SK-N-SH treated with all-trans-retinoic acid at 6 μM for 48 hours (cell line): ENCODE data around the gene ZCCHC24.

Experiments
- ATAC-seq: fragments of 200-7000 bp; cut with Tn5 transposase; 3 replicates; pipeline ENCODE4 v1.9.1; 2020; ENCODE audit warnings: mild to moderate bottlenecking, moderate library complexity
- ARNTL ChIP-seq: fragments of 450-650 bp; formaldehyde crosslinking; IDR thresholded peaks from 2 replicates; pipeline ENCODE4 v1.5.0; 2020; ENCODE audit warnings: low read depth, mild to moderate bottlenecking, moderate library complexity, borderline replicate concordance
- BACH2 ChIP-seq: fragments of 250-450 bp; sonication (Bioruptor Pico); IDR thresholded peaks from 2 replicates; pipeline ENCODE4 v1.9.0; 2021; ENCODE audit warnings: mild to moderate bottlenecking, borderline replicate concordance
- CSDC2 ChIP-seq: fragments of 250-450 bp; sonication (Bioruptor Pico); IDR thresholded peaks from 2 replicates; pipeline ENCODE4 v1.5.0; 2020; ENCODE audit warnings: mild to moderate bottlenecking, moderate library complexity
- ESRRG ChIP-seq: fragments of 250-450 bp; sonication (Bioruptor Pico); IDR thresholded peaks from 2 replicates; pipeline ENCODE4 v1.6.1; 2021; ENCODE audit warnings: mild to moderate bottlenecking
- GLIS3 ChIP-seq: fragments of 250-450 bp; sonication (Bioruptor Pico); IDR thresholded peaks from 2 replicates; pipeline ENCODE4 v1.5.0; 2020; ENCODE audit warnings: mild to moderate bottlenecking, moderate library complexity
- ISL1 ChIP-seq: fragments of 250-450 bp; sonication (Bioruptor Pico); IDR thresholded peaks from 2 replicates; pipeline ENCODE4 v2.1.2; 2022; ENCODE audit warnings: mild to moderate bottlenecking, moderate library complexity
- OSR1 ChIP-seq: fragments of 250-450 bp; sonication (Bioruptor Pico); IDR thresholded peaks from 2 replicates; pipeline ENCODE4 v1.8.0; 2022; ENCODE audit warnings: moderate library complexity, mild to moderate bottlenecking, inconsistent platforms
- PPARA ChIP-seq: fragments of 250-450 bp; sonication (Bioruptor Pico); IDR thresholded peaks from 2 replicates; pipeline ENCODE4 v1.5.0; 2020; ENCODE audit warnings: mild to moderate bottlenecking, borderline replicate concordance
- RARB ChIP-seq: fragments of 250-450 bp; sonication (Bioruptor Pico); IDR thresholded peaks from 2 replicates; pipeline ENCODE4 v1.8.0; 2021; ENCODE audit warnings: mild to moderate bottlenecking, moderate library complexity
- SNAI2 ChIP-seq: fragments of 250-450 bp; sonication (Bioruptor Pico); IDR thresholded peaks from 2 replicates; pipeline ENCODE4 v1.5.0; 2020; ENCODE audit warnings: mild to moderate bottlenecking, moderate library complexity
- TCF4 ChIP-seq: fragments of 250-450 bp; sonication (Bioruptor Pico); IDR thresholded peaks from 2 replicates; pipeline ENCODE4 v1.8.0; 2021; ENCODE audit warnings: mild to moderate bottlenecking, moderate library complexity, borderline replicate concordance
- TOX ChIP-seq: fragments of 250-450 bp; sonication (Bioruptor Pico); IDR thresholded peaks from 2 replicates; pipeline ENCODE4 v1.8.0; 2021; ENCODE audit warnings: mild to moderate bottlenecking, moderate library complexity, borderline replicate concordance
- ZFP3 ChIP-seq: fragments of 250-450 bp; sonication (Bioruptor Pico); IDR thresholded peaks from 2 replicates; pipeline ENCODE4 v1.5.0; 2020; ENCODE audit warnings: mild to moderate bottlenecking, moderate library complexity
- ZFP30 ChIP-seq: fragments of 450-650 bp; formaldehyde crosslinking; IDR thresholded peaks from 2 replicates; pipeline ENCODE4 v1.5.0; 2022; ENCODE audit warnings: mild to moderate bottlenecking, moderate library complexity
- ZNF565 ChIP-seq: fragments of 450-650 bp; formaldehyde crosslinking; conservative IDR thresholded peaks from 2 replicates; pipeline ENCODE4 v1.5.0; 2020; ENCODE audit warnings: low read depth, mild to moderate bottlenecking, moderate library complexity
- ZNF70 ChIP-seq: fragments of 450-650 bp; formaldehyde crosslinking; IDR thresholded peaks from 2 replicates; pipeline ENCODE4 v1.5.0; 2020; ENCODE audit warnings: mild to moderate bottlenecking, moderate library complexity
- ZNF8 ChIP-seq: fragments of 450-650 bp; formaldehyde crosslinking; IDR thresholded peaks from 2 replicates; pipeline ENCODE4 v1.5.0; 2020; ENCODE audit warnings: mild to moderate bottlenecking, moderate library complexity
- TF ChIP-seq, protein P1 (sequence below): fragments of 250-450 bp; sonication (Bioruptor Pico); IDR thresholded peaks from 2 replicates; pipeline ENCODE4 v1.8.0; 2020; ENCODE audit warnings: mild to moderate bottlenecking, moderate library complexity, borderline replicate concordance
- TF ChIP-seq, protein P2 (sequence below): fragments of 250-450 bp; sonication (Bioruptor Pico); IDR thresholded peaks from 2 replicates; pipeline ENCODE4 v1.5.1; 2020; ENCODE audit warnings: low read depth, mild to moderate bottlenecking, moderate library complexity
- TF ChIP-seq, protein P3 (sequence below): fragments of 250-450 bp; sonication (Bioruptor Pico); IDR thresholded peaks from 2 replicates; pipeline ENCODE4 v1.5.0; 2020; ENCODE audit warnings: mild to moderate bottlenecking, moderate library complexity
- TF ChIP-seq, protein P4 (sequence below): fragments of 250-450 bp; sonication (Bioruptor Pico); IDR thresholded peaks from 2 replicates; pipeline ENCODE4 v1.8.0; 2021; ENCODE audit warnings: low read depth, mild to moderate bottlenecking, moderate library complexity, borderline replicate concordance

Gene ZCCHC24

DNA sequence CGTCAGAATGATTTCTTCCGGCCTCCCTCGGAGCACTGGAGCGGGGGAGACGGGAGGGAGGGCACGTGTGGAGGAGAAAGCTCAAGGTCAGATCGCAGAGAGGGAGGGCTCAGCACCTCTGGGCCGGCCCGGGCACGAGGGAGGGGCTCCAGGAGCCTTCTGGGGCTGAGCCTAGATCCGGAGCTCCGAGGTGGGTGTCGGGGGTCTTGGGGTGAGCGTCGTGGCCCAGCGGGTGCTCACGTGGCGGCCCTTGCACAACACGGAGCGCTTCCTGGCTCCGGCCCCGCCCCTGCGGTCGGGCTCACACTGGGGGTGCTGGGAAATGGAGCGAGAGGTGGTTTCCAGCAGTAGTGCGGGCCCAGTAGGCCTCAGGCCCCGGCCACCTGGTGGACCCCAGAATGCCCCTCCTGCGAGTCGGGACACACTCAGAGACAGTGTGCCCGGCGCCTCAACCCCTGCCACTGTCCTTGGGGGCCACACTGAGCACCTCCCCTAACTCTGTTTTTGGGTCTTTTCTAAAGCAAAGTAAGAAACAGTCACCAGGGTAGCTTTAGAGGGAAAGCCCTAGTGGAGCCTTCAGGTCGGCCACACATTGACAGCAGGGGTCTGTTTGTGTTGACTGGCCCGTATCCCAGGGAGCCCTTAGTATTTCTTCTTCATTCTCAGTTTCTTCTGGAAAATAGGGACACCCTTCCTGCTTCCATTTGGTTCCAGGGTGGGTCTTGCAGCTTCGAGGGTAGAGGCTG lies 97.4 kb downstream of the ZCCHC24 start:
- ATAC-seq, result peak; percentile 61
- TF ChIP-seq ZFP30 (CRISPR knock-in tag), result no peak

DNA sequence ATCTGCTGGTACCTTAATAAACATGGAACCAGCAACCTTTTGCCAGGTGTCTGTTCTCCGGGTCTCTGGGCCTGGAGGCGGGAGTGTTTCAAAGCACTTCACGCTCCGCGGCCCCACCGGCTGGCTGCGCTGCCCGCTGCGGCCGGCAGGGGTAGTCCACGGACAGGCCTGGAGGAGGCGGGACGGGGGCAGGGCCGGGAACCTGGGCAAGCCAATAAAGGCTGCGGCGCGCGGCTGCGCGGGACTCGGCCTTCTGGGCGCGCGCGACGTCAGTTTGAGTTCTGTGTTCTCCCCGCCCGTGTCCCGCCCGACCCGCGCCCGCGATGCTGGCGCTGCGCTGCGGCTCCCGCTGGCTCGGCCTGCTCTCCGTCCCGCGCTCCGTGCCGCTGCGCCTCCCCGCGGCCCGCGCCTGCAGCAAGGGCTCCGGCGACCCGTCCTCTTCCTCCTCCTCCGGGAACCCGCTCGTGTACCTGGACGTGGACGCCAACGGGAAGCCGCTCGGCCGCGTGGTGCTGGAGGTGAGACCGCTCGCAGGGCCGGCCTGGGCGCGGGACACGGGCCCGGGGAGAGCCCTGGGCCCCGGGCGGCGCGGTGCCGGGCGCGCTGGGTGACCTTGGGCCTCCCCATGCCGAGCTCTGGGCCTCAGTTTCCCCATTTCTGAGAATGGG lies 98.1 kb downstream of the ZCCHC24 start, which contains the start of gene PPIF:
PPIF (plus strand) TSS at position 244 of the 668 bp plus-strand sequence; CDS start at position 324, 80 bp downstream.
- TF ChIP-seq ARNTL (CRISPR knock-in tag) (no peak), GLIS3 (CRISPR knock-in tag) (no peak), SNAI2 (CRISPR knock-in tag) (no peak), CSDC2 (CRISPR knock-in tag) (no peak), OSR1 (no peak), RARB (CRISPR knock-in tag) (no peak), ZNF565 (no peak), ZNF70 (CRISPR knock-in tag) (no peak), TOX (no peak), PPARA (CRISPR knock-in tag) (no peak), ZFP30 (CRISPR knock-in tag) (no peak), ZFP3 (CRISPR knock-in tag) (no peak), ZNF8 (CRISPR knock-in tag) (no peak), ISL1 (CRISPR knock-in tag) (no peak), BACH2 (no peak), ESRRG (CRISPR knock-in tag) (no peak), TCF4 (CRISPR knock-in tag) (no peak)
- TF ChIP-seq, protein P1, sequence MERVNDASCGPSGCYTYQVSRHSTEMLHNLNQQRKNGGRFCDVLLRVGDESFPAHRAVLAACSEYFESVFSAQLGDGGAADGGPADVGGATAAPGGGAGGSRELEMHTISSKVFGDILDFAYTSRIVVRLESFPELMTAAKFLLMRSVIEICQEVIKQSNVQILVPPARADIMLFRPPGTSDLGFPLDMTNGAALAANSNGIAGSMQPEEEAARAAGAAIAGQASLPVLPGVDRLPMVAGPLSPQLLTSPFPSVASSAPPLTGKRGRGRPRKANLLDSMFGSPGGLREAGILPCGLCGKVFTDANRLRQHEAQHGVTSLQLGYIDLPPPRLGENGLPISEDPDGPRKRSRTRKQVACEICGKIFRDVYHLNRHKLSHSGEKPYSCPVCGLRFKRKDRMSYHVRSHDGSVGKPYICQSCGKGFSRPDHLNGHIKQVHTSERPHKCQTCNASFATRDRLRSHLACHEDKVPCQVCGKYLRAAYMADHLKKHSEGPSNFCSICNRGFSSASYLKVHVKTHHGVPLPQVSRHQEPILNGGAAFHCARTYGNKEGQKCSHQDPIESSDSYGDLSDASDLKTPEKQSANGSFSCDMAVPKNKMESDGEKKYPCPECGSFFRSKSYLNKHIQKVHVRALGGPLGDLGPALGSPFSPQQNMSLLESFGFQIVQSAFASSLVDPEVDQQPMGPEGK (CRISPR knock-in tag), result no peak
- TF ChIP-seq, protein P2, sequence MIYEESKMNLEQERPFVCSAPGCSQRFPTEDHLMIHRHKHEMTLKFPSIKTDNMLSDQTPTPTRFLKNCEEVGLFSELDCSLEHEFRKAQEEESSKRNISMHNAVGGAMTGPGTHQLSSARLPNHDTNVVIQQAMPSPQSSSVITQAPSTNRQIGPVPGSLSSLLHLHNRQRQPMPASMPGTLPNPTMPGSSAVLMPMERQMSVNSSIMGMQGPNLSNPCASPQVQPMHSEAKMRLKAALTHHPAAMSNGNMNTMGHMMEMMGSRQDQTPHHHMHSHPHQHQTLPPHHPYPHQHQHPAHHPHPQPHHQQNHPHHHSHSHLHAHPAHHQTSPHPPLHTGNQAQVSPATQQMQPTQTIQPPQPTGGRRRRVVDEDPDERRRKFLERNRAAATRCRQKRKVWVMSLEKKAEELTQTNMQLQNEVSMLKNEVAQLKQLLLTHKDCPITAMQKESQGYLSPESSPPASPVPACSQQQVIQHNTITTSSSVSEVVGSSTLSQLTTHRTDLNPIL, result no peak
- TF ChIP-seq, protein P3, sequence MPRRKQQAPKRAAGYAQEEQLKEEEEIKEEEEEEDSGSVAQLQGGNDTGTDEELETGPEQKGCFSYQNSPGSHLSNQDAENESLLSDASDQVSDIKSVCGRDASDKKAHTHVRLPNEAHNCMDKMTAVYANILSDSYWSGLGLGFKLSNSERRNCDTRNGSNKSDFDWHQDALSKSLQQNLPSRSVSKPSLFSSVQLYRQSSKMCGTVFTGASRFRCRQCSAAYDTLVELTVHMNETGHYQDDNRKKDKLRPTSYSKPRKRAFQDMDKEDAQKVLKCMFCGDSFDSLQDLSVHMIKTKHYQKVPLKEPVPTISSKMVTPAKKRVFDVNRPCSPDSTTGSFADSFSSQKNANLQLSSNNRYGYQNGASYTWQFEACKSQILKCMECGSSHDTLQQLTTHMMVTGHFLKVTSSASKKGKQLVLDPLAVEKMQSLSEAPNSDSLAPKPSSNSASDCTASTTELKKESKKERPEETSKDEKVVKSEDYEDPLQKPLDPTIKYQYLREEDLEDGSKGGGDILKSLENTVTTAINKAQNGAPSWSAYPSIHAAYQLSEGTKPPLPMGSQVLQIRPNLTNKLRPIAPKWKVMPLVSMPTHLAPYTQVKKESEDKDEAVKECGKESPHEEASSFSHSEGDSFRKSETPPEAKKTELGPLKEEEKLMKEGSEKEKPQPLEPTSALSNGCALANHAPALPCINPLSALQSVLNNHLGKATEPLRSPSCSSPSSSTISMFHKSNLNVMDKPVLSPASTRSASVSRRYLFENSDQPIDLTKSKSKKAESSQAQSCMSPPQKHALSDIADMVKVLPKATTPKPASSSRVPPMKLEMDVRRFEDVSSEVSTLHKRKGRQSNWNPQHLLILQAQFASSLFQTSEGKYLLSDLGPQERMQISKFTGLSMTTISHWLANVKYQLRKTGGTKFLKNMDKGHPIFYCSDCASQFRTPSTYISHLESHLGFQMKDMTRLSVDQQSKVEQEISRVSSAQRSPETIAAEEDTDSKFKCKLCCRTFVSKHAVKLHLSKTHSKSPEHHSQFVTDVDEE (CRISPR knock-in tag), result no peak
- peak; percentile 93 for ATAC-seq

DNA sequence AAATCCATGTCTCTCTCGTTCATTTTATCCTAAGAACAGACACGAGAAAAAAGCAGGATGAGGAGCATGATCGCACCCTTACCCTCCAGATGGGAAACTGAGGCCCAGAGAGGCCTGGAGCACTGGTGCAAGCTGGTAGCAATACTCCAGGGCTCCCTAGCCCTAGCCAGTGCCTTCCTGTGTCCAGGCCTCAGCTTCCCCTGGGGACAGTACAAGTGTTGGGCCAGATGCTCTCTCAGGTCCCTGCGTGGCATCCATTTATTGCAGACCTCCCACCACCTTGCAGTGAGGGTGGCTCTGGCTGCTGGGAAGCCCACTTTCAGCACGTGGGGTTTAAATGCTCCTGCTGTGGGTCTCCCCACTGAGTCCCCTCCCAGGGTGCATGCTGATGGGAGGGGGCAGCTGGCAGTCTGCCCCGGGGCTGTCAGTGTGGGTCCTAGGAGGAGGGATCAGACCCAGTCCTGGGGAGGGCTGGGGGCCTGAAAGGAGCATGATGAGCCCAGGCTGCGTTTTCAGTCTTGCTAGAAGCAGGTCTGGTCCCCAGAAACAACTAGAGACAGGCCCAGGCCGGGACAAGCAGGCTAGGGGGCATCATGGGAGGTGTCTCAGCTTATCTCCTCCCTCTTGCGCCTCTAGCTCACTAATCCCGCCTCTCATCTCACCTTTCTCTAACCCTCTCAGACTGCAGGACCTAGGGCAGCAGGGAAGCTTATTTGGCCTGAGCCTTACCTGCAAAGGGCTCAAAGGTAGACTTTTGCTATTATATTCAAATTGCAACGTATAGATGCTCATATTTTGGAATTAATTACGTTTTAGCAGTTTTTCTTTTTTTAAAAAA lies 98.8 kb downstream of the ZCCHC24 start:
- no peak for ATAC-seq
- TF ChIP-seq ZNF8 (CRISPR knock-in tag) (no peak), ARNTL (CRISPR knock-in tag) (no peak), TCF4 (CRISPR knock-in tag) (no peak), SNAI2 (CRISPR knock-in tag) (no peak), ZNF70 (CRISPR knock-in tag) (no peak), GLIS3 (CRISPR knock-in tag) (no peak), PPARA (CRISPR knock-in tag) (no peak), TOX (no peak), RARB (CRISPR knock-in tag) (no peak), ZFP30 (CRISPR knock-in tag) (no peak), CSDC2 (CRISPR knock-in tag) (no peak), ESRRG (CRISPR knock-in tag) (no peak), OSR1 (no peak), BACH2 (no peak)
- TF ChIP-seq, protein P3 (CRISPR knock-in tag), result no peak
- TF ChIP-seq, protein P2, result no peak
- TF ChIP-seq, protein P4, sequence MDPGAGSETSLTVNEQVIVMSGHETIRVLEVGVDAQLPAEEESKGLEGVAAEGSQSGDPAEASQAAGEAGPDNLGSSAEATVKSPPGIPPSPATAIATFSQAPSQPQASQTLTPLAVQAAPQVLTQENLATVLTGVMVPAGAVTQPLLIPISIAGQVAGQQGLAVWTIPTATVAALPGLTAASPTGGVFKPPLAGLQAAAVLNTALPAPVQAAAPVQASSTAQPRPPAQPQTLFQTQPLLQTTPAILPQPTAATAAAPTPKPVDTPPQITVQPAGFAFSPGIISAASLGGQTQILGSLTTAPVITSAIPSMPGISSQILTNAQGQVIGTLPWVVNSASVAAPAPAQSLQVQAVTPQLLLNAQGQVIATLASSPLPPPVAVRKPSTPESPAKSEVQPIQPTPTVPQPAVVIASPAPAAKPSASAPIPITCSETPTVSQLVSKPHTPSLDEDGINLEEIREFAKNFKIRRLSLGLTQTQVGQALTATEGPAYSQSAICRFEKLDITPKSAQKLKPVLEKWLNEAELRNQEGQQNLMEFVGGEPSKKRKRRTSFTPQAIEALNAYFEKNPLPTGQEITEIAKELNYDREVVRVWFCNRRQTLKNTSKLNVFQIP (CRISPR knock-in tag), result no peak
